ENCODE measurements around the gene SCD5.

SCD5 gene

DNA sequence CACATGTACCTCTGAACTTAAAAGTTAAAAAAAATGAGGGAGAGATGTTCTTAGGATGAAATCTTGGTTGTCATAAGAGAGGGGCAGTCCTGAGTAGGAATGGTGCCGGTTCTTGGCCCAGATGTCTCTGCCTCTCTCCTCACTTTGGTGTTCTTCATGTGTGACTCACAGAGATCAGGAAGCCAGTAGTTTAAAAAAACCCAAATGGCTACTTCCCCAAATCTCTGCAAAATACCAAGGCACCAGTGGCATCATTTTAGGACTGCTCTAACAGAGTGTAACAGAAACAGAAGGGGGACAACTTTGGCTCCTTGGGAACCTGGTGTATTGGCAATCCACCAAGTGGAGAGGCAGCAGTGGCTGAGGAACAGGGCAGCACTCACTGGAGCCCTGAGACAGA lies 116.8 kb downstream of the SCD5 start:
- no peak for DNase-seq

DNA sequence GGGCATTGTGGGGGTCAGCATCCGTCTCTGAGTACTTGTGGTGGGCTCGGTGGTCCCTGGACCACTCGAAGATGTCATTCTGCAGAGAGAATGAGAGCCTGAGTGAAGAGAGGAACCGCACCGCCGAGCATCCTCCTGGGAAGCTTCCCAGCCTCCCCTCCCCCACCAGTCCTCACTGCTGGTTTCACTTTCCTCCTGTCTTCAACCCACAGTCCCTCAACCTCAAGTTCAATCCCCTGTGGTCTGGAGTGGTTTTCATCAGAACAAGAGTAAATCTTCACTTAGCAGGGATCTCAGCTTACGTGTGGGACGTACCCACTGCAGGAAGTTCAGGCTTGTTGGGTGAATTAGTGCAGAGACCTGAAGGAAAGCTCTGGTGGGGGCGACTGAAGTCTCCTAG lies 117.8 kb downstream of the SCD5 start:
- no peak for DNase-seq

DNA sequence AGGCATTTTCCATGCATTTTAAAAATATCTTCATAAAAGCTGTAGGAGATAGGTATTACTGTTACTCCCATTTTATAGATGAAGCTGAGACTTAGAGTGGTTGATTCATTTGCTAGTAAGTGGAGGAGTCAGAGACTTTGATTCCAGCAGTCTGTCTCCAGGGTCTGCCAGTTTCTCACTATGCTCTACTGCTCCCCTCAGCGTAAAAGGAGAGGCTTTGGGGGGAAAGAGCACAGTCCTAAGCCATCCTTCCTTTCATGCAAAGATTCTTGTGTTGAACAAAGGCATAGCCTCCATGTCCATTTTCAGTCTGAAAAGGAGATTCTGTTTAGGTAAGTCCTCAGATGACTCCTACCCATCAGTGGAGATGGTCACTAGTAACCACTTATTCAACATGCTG lies 119.1 kb downstream of the SCD5 start:
- no peak for DNase-seq

DNA sequence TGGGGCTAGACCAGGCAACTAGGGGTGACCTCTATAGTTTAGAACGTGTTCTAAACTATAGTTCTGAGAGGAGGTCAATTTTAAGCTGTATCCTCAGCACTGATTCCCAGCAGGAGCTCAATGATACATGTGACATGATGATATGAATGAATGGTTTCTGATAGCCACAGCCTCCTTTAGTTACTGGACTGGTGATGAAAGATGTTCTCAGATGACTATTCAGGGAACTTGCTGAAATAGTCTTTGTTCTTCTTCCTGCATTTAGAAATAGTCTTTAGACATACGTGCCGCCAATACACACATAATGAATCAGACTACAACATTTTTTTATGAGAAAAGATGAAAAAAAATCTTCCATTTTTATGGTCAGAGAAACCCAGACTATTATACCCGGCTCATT lies 120.5 kb downstream of the SCD5 start:
- DNase-seq, result no peak

DNA sequence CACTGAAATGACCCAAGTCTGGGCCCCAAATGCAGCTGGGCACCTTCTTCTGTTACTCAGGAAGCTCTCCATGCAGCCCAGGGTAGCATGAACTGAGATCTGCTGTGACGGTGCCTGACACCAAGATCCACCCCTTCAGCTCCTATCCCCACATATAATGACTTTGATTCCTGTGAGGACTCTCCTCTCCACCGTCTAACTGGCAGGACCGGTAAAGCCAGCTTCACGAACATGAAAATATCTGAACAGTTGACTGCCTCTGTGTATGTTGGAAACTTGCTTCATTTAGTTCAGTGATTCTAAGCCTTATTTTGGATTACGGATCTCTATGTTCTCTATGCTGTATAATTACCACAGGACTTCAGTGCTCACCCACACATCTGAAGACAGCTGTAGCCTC lies 121.3 kb downstream of the SCD5 start:
- no peak for DNase-seq

DNA sequence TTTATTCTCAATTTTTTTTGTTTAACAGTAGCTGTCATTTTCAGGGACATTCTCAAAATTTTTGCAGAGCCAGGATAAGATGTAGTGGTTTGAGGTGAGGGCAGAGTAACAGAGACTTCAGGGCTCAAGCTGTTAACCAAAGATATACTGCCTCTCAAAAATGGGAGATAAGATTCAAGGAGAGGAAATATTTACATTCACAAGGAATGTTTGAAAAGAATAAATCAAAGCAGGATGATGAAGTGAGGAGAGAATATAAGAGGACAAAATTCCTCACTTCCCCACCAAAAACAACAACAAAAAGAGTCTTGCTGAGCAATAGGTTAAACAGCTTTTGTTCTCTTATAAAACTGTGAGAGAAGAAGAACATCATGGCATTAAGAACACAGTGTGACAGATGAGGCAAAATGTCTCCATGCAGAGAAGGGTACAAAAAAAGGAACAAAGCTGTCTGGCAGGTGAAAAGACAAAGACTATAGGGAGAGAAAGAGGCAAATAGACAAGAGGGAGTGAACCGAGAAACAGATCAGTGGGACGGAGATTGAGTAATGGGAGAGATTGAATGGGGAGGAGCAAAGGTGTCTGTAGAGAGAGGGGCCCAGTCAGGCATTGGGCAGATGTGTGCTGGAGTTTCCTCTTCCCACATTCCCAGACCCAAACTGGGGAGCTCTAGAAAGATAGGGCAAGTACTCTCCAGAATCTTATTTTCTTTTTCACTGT lies 130.7 kb downstream of the SCD5 start:
- DNase-seq, result no peak

DNA sequence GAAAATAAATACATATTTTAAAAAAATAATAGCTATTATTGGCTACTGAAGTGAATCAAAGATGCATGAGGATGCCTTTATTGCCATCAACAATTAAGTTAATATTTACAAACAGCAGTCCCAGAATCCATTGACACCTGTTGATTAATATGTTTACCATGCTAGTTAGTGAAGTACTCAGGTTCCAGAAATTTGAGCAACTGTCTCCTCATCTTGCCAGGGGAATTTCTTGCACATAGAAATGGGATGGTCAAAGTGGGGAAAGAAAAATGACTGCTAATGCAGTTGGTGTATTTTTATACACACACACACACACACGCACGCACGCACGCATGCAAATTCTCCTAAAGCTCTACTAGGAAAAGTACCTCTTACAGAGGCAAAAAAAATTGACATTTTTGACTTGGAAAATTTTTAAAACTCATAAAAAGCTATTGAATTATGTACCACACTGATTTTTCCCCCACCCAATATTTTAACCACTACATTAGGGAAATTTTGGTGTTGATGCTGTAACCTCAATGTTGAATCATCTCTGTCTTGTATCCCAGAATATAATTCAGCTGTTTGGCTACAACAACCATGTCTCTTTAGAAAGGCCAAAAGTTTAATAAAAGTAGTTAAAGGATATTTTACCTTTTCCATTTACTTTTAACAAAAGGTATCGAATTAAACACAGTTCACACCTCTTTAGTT lies 131.5 kb downstream of the SCD5 start:
- no peak for DNase-seq

DNA sequence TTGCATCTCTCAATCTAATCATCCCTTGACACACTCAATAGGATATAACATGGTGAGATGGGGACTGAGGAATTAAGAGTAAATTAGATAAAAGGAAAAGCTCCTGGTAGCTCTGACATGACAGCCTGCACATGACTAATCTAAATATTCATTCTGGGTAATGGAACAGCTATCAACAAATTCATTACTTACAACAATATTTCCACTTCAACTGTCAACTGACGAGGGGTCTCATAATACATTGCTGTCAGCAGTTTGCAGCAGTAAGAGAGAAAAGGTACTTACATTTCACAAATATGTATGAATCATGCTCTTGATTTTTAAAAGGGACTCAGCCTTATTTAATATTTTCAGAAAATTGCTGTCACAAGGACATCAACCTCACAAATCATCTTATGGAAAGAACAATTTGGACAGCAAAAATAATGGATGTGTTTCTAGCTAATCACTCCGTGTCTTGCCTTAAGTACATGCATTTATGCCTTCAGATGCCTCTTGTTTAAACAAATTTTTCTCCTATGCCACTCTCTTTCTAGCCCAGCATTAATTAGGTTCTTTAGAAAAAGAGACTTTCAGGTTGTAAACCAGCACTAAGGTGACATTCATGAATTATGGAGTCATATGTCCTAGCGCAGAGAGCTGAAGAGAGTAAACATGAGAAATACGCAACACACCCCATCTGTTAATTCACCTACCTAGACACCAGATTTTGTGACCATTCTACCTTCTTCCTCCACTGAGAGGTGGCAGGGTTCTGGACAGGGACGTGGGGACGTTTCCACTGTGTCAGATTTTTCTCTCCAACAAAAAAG lies 137.2 kb downstream of the SCD5 start:
- DNase-seq, result no peak

DNA sequence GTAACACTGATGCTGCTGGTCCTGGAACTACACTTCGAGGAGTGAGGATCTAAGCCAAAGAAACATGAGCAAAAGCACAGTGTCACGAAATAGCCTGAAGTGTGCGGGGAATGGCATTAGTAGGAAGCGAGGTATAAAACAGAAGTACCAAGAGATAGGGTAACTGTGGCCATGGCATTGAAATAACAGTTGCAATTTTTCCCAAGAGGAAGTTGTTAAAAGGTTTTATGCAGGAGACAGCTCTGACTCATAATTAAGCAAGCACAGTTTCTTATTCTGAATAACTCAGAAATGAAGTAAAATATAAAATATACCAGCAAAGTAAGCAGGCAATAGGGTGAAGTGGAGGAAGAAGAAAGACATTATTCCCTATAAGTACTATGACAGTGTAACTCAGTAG lies 146.5 kb downstream of the SCD5 start:
- DNase-seq, result no peak

DNA sequence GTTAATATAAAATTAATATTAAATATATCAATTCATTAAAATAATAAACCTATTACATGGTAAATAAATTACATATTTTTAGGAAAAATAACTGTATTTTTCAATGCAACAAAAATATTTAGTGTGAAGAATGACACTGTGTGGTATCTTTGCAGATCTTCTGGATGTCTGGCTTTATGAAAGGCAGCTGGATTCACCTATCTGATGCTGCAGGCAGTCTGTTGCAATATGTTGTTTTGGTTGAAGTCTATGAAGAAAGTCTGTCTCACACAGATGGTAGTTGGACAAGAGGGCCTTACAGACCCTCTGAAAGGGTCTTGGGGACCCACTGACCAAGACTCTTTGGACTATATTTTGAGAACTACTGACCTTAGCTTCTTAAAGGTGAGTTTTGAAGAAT lies 147.7 kb downstream of the SCD5 start:
- no peak for DNase-seq

DNA sequence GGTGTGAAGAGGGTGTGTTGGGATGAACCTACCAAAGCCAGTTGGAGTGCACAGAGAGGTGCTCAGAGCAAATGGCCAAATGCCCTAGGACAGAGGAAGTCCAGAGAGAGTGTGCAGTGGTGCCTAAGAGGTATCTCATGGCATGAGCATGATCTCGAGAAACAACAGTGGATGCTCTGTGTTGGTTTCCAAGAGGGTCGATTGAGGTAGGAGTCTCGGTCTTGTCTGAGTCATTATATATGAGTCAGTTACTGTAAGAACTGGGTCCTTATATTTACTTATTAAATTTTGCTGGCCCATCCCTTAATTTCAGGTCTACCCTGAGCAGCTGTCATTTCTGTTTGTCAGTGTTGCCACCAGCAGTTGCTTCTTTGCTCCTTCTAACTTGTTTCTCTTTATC lies 150.2 kb downstream of the SCD5 start:
- no peak for DNase-seq

DNA sequence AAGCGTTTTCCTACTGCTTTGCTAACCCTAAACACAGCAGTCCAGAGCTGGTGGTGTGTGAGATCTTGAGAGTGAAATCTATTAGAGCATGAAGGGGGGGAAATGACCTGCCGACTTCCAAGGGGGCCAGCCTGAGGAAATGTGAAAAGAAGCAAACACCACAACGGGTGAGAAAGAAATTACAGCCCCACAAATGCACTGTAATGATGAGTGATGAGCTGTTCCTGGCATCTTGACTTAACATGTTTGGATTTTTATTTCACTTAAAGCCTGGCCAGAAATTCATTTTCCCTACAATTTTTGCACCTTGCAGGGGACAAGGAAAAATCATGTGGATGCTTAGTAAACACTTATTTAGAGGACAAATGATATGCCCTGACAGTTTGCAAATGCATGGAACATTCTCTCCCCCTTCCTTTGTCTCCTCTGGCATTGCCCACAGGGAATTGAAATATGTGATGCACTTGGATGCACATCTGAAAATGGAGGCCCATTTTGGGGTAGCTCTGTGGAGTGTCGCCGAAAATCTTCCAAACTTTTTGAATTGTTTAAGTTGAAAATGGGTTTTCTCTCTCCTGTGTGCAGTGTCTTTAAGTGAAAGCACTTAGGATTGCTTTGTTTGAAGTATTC lies 152.5 kb downstream of the SCD5 start:
- DNase-seq, result no peak

DNA sequence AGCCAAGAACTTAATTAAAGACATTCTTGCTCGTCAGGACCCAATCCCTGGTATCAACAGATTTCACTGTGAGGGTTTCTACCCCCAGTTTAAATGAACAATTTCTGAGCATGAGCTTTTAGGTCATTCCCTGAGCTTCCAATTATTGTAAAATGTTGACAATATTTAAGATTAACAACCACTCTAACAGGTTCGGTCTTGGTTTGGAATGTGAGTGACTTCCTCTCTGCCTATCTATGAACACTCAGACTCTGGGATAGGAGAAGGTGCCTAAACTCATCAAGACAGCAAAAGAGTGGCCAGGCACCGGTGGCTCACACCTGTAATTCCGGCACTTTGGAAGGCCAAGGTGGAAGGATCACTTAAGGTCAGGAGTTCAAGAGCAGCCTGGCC lies 153.9 kb downstream of the SCD5 start:
- no peak for DNase-seq

DNA sequence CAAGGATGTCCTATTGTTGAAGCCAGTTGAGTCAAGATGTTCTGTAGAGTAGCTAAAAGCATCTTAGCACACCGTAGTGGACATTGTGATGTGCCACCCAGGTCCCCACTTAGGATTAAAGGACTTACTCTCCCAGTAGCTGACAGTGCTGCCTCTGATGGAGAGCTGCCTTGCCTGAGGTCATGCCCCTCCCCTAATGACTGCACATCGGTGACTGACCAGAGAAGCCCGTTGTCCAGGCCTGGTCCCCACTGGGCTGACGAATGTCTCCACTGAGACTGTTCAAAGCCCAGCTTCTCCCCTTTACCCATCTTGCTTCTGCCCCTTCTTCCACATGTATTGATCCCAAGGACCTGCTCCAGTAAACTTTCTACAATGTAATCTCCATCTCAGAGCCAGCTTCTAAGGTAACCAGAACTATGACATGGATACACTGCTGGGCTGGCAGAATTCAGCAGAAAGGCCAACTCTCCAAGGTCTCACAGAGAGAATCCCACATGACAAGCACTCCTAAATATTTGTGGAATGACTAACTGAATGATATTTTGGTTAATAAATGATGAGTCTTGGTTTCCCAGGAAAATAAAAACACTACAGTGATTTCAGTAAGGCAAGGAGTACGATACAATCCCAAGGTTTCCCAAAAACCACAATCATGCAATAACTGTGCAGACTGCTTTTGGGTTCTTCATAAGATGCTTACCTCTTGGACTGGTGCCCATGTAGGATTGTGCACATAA lies 154.4 kb downstream of the SCD5 start:
- DNase-seq, result no peak

DNA sequence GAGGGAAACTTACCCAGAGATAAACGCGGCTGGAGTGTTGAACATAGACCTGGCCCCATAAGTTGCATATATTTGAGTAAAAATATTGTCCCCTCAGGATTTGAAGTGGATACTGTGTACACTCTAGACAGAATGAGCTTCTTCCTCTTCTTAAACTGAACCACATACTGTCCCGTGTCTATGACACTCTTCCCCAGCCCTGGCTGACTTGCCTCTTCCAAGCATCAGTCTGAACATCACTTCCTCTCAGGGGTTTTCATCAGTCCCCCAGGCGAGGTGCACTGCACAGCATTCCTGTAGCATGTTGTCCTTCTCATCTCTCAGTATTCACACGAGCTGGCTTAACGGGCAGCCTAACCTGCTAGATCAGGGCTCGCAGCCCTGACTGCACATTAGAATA lies 156.3 kb downstream of the SCD5 start:
- DNase-seq, result no peak

DNA sequence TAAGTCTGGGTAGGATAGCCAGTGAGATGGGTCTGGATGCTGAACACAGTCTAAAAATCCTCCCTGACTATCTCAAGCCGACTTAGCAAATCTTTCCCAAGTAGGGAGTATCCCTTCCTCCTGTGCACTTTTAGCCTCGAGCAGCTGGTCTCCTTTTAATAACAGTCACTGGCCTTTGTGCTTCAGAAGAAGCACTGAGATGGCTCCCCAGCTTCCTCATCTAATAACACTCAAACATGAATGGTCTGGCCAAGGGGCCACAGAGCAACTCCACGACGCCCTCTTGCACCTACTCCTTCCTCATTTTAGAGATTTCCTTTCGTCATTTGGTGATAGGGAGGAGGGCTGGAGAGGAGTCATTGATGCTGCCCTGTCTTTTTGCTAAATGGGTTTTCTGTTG lies 158.1 kb downstream of the SCD5 start:
- no peak for DNase-seq

DNA sequence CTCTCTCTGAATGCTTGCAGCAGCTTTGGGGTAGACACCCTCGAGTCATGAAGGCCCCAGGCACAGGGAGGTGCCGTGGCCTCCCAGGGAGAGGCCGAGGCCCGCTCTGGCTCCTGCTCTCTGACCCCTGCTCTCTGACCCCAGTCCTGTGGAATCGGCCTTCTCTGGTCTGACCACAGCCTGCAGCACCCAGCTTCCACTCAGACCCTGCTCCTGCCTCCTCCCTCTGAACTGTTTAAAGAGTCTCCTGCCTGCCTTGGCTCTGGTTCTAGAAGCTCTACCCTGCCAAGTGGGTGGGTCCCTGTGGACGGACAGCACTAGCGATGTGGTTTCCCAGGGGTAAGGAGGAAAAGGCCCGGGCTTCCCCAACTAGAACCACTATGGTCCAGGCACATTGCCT lies 158.6 kb downstream of the SCD5 start:
- DNase-seq, result no peak

DNA sequence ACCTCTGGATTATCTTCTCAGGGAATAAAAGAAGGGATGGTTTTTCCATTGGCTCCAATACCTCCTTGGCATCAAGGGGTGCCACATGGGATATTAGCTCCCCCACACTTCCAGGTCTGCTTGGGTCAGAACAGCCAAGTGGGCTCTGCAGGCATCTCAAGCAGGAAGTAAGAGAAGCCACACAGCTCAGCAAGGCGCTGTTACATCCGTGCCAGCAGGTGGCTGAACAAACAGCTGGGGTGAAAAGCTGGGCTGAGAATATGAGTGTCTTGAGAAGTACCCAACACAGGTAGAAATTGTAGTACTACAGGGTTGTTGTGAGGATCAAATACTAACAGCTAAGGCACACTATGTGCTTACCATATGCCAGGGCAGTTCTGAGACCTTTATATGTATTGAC lies 160.1 kb downstream of the SCD5 start:
- no peak for DNase-seq

DNA sequence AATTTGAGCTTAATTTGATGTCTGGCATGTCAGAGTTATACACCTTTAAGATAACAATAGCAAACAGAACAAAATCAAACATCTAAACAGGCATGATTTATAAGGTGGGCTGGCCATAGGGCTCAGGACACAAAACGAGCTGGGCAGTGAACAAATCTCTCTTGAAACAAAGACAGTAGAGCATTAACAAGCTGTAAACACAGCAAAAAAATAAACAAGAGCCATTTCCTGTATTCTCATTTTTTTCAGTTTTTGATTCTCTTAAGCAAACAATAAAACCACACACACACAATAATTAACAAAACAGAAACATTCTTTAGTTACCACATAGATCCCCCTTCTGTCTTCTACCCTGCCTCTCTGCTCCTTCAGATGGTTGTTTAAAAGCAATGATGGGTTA lies 168.5 kb downstream of the SCD5 start:
- DNase-seq, result no peak

DNA sequence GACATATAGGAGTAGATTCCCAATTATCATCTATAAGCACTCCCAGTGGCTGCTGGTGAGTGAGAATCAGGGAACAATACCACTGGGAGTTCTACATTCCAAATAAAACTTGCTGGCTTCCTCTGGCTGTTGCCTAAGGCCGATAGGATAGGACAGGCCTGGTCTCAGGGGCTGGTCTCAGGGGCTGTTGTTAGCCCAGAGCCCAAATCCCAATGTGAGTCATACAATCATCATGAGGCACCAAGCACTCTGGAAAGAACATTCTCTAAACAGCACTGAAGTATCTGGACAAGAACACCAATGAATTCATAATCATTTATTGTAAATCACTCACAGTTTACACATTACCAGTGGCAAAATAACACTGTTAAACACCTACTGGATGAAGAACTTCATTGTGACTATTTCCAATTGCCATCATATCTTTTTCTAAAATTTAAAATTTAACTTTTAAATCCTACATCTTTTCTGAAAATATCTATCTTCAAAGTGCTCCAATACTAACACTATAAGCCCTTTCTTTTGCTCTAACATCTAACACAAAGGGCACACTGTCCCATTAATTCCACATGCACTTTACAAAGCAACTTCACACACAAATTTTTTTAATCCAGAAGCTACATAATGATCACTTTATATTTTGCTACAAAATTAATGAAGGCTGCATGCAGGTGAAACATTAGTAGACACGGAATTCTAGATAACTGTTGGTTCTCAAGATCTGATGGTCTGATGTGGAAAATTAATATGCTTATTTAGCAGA lies 169.2 kb downstream of the SCD5 start:
- no peak for DNase-seq

DNA sequence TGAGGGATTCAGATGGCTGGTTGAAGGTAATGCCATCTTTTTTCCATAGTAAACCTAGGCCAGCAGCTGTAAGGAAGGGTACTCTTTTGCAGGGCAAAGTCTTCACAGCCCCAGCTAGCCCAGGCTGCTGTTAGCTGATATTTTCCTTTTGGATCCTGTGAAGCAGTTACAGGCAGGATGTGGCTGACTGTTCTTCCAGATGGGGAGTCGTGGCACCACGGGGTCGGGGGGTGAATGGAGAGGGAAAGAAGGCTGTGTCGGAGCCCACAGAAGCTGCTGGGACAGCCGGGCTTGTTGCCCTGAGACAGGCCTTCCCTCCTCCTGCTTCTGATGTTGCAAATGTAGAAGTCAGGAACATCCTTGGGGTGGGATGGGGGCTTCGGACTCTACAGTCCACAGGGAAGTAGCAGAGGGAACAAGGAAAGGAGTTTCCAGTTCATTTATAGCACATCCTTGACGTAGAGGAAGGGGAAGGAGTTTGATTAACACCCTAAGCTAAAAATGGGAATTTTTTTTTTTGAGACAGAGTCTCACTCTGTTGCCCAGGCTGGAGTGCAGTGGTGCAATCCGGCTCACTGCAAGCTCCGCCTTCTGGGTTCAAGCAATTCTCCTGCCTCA lies 172.2 kb downstream of the SCD5 start:
- DNase-seq, result no peak

DNA sequence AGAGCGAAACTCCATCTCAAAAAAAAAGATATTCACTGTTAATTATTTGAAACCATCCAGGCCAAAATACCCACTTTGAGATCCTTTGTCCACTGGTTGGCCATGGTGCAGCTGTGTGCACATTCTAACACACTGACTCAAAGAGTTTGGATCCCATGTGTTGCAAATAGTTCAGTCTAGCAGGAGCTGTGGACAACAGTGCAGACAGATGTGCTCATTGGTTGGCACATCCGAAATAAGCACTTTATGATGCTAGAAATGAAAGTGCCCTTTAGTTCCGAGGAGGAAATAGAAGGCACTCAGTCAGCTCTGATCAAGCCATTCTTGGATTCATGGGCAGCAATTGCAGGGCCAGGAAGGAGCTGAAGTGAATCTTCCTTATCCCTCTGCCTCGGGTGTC lies 173.8 kb downstream of the SCD5 start:
- no peak for DNase-seq

All from CD4-positive, alpha-beta T cell treated with Interleukin-21 for 1 hour (primary cell).